Measurements from ENCODE around the gene NOB1. TPM values are rescaled to one million over a fixed set of nuclear protein-coding genes. Genes with fewer than 3 reads are reported as not detected.
A peak's percentile ranks its signal among the peaks of the same experiment; 100 is the strongest.

Gene NOB1
- total and polyA plus RNA-seq, 7 donors, result 21.0 to 49.1 (median 36.0) TPM

DNA sequence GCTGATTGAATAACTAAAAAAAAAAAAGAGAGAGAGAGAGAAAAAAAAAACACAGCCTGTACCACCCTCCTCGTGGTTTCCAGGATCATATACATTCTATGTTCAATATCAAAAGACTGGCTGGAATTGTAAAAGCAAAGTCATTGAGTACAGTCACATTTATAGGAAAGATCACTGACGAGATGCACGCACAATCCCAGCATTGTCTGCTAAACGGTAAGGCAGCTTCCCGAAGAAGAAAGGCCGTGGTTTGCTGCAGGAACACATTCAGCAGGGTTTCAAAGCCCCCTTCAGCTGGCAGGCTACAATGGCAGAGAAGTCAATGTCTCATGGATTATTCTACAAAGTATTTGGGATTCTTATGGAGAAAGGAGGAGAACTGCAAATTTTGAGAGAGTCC, 37.7 kb downstream of the NOB1 start:
- TF ChIP-seq POLR2A (IDR thresholded peaks at IDR 0.05) (no peak), POLR2AphosphoS5 (IDR thresholded peaks at IDR 0.05) (no peak), EP300 (IDR thresholded peaks at IDR 0.05) (no peak)
- TF ChIP-seq, protein P1, sequence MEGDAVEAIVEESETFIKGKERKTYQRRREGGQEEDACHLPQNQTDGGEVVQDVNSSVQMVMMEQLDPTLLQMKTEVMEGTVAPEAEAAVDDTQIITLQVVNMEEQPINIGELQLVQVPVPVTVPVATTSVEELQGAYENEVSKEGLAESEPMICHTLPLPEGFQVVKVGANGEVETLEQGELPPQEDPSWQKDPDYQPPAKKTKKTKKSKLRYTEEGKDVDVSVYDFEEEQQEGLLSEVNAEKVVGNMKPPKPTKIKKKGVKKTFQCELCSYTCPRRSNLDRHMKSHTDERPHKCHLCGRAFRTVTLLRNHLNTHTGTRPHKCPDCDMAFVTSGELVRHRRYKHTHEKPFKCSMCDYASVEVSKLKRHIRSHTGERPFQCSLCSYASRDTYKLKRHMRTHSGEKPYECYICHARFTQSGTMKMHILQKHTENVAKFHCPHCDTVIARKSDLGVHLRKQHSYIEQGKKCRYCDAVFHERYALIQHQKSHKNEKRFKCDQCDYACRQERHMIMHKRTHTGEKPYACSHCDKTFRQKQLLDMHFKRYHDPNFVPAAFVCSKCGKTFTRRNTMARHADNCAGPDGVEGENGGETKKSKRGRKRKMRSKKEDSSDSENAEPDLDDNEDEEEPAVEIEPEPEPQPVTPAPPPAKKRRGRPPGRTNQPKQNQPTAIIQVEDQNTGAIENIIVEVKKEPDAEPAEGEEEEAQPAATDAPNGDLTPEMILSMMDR (IDR thresholded peaks at IDR 0.05), result no peak
- intact Hi-C loops (cut with DNase I), result no loop called here
- peaks cover 0 to 26% (median 7%) of the 10 kb centered on the region in 4 donors for H3K36me3 ChIP-seq
- 91 to 92% methylated on average over 6 of the region's 6 CpGs for WGBS, 2 donors
- no peak for DNase-seq
- no peak overlapping the region for H3K27ac ChIP-seq
- no peaks in the 10 kb centered on the region for H3K4me1 ChIP-seq
- H3K27me3 ChIP-seq, result no peaks in the 10 kb centered on the region
- H3K4me3 ChIP-seq, result no peak overlapping the region
- no peaks in the 10 kb centered on the region for H3K9me3 ChIP-seq

DNA sequence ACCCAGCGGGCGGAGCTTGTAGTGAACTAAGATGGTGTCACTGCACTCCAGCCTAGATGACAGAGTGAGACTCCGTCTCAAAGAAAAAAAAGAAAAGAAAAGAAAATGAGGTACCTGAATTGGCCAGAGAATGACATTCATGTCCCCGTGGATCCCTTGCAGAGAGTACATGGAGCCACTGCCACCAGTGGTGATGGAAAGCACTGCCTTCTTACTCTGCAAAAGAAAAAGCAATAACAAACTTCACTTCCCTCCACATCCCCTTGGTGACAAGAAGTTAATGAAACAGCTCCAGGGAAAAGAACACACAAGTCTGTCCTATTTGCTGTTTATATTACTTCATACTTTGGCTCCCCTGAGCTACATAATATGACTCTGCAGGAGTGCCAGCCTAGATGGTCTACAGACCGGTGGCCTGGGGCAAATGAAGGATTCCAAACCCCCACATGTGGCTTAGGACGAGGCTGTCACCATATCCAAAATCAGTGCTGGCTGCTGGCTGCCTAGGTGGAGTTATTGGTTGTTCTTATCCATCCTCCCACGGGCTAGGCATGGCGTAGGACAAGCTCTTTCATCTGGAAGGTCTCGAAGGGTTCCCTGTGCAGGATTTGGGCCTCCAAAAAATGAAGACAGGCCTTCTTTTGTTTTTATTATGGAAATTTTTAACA, 41.7 kb downstream of the NOB1 start:
- TF ChIP-seq, protein P1 (IDR thresholded peaks at IDR 0.05), result no peak
- whole genome bisulfite sequencing, 2 donors, result 93 to 94% methylated on average over 9 of the region's 9 CpGs
- peaks cover 0 to 21% (median 5%) of the 10 kb centered on the region in 4 donors for H3K36me3 ChIP-seq
- intact Hi-C loops (cut with DNase I), result no loop called here
- no peaks in the 10 kb centered on the region for H3K9me3 ChIP-seq
- H3K4me1 ChIP-seq, result peaks cover 0 to 18% (median 9%) of the 10 kb centered on the region in 4 donors
- no peaks in the 10 kb centered on the region for H3K27me3 ChIP-seq
- no peak overlapping the region for H3K4me3 ChIP-seq
- no peak for DNase-seq
- H3K27ac ChIP-seq, result no peak overlapping the region

DNA sequence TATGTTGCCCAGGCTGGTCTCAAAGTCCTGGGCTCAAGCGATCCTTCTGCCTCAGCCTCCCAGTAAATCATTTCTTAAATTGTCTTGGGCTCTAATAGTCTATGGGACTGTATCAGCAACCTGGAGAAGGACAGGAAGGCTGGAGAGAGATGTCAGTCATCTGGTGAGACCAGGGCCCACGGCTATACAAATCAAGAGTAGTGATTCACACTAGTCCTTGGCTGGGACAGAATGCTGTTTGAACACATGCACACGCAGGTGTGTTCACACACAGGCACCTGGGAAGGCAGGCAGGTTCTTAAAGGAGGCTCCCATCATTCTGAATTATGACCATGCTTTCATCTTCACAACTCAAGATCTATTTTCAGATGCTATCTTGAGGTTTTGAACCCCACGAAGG, 42.4 kb downstream of the NOB1 start:
- TF ChIP-seq EP300 (IDR thresholded peaks at IDR 0.05) (no peak), POLR2A (IDR thresholded peaks at IDR 0.05) (no peak), POLR2AphosphoS5 (IDR thresholded peaks at IDR 0.05) (no peak)
- TF ChIP-seq, protein P1 (IDR thresholded peaks at IDR 0.05), result no peak

DNA sequence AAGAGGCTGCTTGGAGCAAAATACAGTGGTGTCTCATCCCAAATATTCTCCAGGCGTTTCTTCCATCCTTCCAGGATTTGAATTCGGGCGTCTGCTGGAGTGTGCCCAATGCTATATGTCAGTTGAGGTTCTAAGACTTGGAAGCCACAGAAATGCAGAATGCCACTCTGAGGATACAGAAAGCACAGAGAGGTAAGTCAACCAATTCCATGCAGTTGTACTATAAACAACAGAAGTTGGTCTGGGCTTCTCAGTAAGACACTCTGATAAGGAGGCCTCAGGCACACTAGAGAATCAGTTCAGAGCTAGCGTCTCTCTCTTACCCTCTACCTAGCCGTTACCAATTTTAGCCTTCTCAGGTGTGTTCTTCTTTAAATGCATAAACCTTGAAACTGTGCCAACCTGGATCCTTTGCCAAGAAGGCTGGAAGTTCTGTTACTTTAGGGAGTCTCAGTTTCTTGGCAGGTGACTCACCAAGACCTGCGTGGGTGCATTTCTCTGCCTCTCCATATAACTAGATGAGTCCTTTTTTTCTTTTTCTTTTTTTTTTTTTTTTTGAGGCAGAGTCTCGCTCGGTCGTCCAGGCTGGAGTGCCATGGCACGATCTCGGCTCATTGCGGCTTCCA, 43.5 kb downstream of the NOB1 start:
- Histone ChIP-seq H3K4me1 (peaks cover 0 to 22% (median 9%) of the 10 kb centered on the region in 4 donors), H3K4me3 (no peak overlapping the region), H3K27me3 (no peaks in the 10 kb centered on the region), H3K36me3 (peaks cover 0 to 9% (median 2%) of the 10 kb centered on the region in 4 donors), H3K27ac (peak overlapping the region in 1 of 4 donors; percentile 22), H3K9me3 (no peaks in the 10 kb centered on the region)
- DNase-seq, result no peak
- WGBS, 2 donors, result 46 to 77% methylated on average over 12 of the region's 12 CpGs
- intact Hi-C loops (cut with DNase I), result no loop called here
- TF ChIP-seq, protein P1 (IDR thresholded peaks at IDR 0.05), result no peak
- TF ChIP-seq POLR2AphosphoS5 (IDR thresholded peaks at IDR 0.05) (no peak), POLR2A (IDR thresholded peaks at IDR 0.05) (no peak), EP300 (IDR thresholded peaks at IDR 0.05) (no peak)

More for the DNA sequence above, 42.4 kb downstream of the NOB1 start:
- Histone ChIP-seq H3K27me3 (no peaks in the 10 kb centered on the region), H3K27ac (no peak overlapping the region), H3K36me3 (peaks cover 0 to 14% (median 2%) of the 10 kb centered on the region in 4 donors), H3K4me1 (peaks cover 0 to 18% (median 9%) of the 10 kb centered on the region in 4 donors), H3K9me3 (no peaks in the 10 kb centered on the region), H3K4me3 (no peak overlapping the region)
- intact Hi-C loops (cut with DNase I), result no loop called here
- WGBS, 2 donors, result 72 to 81% methylated on average over 4 of the region's 4 CpGs
- no peak for DNase-seq

All from sigmoid colon (tissue), 7 donors.